KOPT-K1 (cell line): ENCODE data around the gene INPP5A.

ENCODE experiments used
- H3K27ac ChIP-seq: fragments of 200-600 bp; sonication (generic); 2 replicates; pipeline ENCODE4 v1.5.1; 2016; ENCODE audit warnings: antibody characterized with exemption, mild to moderate bottlenecking, low read depth, low read length; ENCODE audit not compliant: poor library complexity, severe bottlenecking
- H3K36me3 ChIP-seq: fragments of 200-600 bp; sonication (generic); 2 replicates; pipeline ENCODE4 v1.5.1; 2017; ENCODE audit warnings: antibody characterized with exemption, mild to moderate bottlenecking, low read length, moderate library complexity; ENCODE audit not compliant: insufficient read depth
- H3K9me3 ChIP-seq: fragments of 200-600 bp; sonication (generic); 2 replicates; pipeline ENCODE4 v1.5.1; 2017; ENCODE audit warnings: antibody characterized with exemption, low read length, mild to moderate bottlenecking; ENCODE audit not compliant: insufficient read depth, poor library complexity, severe bottlenecking

INPP5A gene

DNA sequence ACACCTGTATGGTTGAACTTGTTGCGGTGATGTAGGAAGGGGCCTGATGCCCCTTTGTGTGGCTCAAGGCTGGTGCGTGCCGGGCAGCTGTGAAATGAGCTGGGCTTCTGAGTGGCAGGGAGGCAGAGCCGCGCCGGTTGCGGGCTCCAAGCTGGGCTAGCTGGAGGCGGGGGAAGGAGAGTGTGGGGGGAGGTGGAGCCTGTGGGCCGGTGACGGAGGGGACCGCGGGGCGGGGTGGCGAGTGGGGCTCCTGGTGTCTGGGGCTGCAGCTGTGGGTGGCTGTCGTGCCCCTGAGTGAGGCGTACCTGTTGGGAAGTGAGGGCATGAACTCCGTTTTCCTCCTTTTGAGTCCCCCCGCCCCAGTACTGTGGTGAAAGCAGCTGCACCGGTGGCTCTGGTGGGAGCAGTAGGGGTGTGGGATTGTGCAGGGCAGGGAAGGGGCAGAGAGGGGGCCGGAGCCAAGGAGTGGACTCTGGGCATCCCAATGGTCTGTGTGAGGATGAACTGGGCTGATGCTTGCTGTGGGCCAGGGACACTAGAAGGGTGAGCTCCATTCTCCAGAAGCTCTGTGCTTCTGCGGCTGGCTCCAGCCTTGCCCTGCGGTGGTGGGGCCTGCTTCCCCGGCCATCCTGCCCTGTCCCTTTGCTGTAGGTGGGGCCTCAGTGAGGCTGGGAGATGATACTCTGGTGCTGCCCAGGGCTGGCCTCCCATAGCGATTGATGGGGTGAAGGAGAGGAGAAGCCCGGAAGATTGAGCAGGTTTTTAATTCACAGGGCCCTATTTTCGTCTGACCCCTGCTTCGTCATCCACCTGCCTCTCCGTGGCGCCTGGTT lies 41.7 kb downstream of the INPP5A start:
- H3K9me3 ChIP-seq: no peaks in the 10 kb centered on the region
- H3K27ac ChIP-seq: no peak overlapping the region
- H3K36me3 ChIP-seq: no peaks in the 10 kb centered on the region

DNA sequence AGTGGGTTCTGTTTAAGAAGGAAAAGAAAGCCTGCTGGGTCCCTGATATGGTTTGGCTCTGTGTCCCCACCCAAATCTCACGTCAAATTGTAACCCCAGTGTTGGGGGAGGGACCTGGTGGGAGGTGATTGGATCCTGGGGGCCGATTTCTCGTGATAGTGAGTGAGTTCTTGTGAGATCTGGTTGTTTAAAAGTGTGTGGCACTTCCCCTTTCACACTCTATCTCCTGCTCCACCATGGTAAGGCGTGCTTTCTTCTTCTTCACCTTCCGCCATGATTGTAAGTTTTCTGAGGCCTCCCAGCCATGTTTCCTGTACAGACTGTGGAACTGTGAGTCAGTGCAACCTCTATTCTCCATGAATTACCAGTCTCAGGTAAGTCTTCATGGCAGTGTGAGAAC lies 42.6 kb downstream of the INPP5A start:
- H3K27ac ChIP-seq: no peak overlapping the region
- H3K9me3 ChIP-seq: no peaks in the 10 kb centered on the region
- no peaks in the 10 kb centered on the region for H3K36me3 ChIP-seq

DNA sequence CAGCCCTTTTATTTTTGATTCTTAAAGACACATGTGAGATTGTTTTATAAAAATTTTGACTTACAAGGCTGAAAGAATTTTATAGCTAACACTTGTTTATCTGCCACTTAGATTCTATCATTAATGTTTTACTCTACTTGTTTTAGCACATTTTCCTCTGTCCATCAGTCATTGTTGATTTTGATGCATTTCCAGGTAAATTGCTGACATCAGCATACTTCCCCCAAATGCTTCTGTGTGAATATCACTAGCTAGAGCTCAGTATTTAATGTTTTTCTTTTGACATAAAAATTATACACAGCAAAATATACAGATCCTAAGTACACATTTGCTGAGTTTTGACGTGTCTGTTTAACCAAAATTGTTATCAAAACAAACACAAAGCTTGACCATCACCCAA lies 43.0 kb downstream of the INPP5A start:
- H3K9me3 ChIP-seq: no peaks in the 10 kb centered on the region
- no peak overlapping the region for H3K27ac ChIP-seq

DNA sequence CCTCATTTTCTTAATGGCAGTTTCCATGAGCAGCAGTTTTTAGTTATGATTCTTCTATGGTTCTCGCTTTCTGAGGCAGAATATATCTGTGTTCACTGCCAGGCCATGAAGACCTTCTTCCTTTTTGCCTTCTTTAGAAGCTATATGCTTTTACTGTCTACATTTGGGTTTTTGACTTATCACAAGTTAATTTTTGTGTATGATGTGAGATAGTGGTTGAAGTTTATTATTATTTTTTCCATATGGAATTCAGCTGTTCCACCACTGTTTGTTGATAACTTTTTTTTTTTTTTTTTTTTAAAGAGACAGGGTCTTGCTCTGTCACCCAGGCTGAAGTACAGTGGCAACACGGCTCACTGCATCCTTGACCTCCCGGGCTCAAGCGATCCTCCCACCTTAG lies 44.5 kb downstream of the INPP5A start:
- Histone ChIP-seq H3K27ac (no peak overlapping the region), H3K36me3 (no peaks in the 10 kb centered on the region), H3K9me3 (no peaks in the 10 kb centered on the region)

More for the DNA sequence above, 43.0 kb downstream of the INPP5A start:
- H3K36me3 ChIP-seq: no peaks in the 10 kb centered on the region

DNA sequence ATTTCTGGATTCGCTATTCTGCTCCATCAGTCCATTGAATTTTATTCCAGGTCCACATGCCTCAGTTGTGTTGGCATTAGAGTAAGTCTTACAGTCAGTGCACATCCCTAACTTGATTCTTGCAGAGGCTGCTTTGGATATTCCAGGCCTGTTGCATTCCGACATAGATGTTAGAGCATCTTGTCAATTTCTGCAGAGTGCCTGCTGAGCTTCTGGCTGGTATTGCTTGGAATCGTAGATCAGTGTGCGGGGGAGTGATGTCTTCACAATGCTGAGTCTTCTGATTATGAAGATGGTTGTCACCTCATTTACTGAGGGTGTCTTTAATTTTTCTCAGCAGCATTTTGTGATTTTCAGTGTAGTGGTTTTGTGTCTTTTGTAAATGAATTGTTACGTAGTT lies 45.2 kb downstream of the INPP5A start:
- Histone ChIP-seq H3K36me3 (no peaks in the 10 kb centered on the region), H3K9me3 (no peaks in the 10 kb centered on the region), H3K27ac (no peak overlapping the region)

DNA sequence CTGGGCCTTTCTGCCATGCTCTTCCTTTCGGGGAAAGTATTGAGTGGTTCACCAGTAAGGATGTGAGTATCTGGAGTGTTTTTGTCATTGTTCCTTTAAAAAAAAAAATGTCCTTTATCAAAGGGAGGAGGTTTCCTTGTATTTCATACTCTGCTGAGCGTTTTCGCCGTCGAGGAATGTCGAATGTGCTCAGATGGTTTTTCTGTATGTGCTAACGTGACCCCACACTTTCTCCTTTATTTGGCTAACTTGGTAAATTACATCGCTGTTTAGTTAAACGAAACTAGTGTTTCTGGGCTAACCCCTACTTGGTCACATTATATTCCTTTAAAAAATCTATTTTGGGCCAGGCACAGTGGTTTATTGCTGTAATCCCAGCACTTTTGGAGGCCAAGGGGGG lies 45.9 kb downstream of the INPP5A start:
- Histone ChIP-seq H3K36me3 (no peaks in the 10 kb centered on the region), H3K27ac (no peak overlapping the region), H3K9me3 (no peaks in the 10 kb centered on the region)

DNA sequence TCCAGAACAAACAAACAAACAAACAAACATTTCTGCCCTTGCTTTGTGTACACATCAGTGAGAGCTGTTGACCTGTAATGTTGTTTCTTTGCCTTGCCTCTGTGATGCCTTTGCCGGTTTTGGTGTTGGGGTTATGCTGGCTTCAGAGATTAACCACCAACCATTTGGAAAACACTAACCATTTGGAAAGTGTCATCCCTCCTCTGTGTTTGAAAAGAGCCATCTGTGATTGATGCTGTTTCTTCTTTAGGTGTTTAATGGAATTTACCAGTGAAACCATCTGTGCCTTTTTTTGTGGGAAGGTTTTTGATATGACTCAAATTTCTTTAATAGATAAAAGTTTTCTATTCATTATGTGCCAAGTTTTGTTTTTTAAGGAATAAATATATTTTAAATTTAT lies 46.5 kb downstream of the INPP5A start:
- Histone ChIP-seq H3K36me3 (no peaks in the 10 kb centered on the region), H3K27ac (no peak overlapping the region), H3K9me3 (no peaks in the 10 kb centered on the region)

DNA sequence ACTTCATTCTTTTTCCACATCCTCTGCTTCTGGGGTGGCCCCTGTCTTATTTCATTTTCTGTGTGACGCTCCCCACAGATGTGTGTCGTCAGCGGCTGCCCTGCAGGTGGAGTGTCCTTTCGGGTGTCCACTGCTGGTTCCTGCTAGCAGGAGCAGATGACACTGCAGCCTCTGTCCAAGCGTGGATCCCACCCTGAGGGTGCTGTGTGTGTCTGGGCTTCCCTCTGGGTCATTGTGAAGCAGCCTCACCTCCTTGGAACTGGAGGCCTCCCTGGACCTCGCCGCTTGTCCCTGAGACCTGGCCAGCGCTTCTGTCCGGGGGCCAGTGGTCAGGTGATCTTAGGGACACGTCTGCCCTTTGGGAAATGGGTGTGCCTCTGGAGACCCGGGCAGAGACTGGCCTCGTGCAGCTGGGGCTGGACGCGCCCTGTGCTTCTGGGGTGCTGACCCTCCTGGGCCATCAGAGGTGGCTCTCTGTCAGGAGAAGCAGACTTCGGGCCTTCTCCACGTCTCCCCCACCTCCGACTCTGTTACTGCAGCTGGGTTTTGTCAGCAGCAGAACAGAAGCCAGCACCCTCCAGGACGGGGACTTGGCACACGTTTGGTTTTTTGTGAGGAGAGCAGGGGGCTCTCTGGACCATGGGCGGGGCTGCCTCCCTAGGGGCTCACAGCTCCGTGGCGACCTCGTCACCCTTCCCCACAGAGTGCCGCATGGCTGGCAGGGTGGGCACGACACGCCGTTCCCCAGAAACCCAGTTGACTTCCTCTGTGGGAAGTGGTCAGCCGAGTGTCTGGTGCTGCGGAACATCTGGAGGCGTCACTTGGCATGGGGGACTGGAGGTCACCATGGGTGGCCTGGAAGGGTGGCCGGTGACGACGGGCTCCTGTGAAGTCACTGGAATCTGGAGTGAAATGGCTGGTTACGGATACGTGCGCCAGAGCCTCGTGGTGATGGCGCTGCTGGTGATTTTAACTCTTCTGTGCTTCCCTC lies 48.4 kb downstream of the INPP5A start:
- Histone ChIP-seq H3K27ac (no peak overlapping the region), H3K36me3 (no peaks in the 10 kb centered on the region), H3K9me3 (no peaks in the 10 kb centered on the region)

DNA sequence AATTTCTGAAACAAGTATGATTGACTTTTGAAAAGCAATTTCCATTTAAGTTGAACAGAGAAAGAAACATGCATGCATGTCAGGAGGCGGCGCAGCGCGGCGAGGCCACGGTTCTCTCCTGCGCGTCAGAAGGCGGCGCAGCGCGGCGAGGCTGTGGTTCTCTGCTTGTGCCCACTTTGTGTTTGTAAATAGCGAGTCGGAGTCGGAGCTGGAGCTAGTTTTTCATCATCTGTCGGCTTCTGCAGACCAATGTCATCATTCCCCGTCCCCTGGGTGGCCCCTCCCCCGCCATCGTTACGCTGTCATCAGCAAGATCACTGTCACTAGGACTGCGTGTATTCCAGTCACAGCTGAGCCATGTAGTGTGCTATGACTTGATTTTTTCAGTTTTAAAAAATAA lies 49.2 kb downstream of the INPP5A start:
- no peak overlapping the region for H3K27ac ChIP-seq
- no peaks in the 10 kb centered on the region for H3K9me3 ChIP-seq
- H3K36me3 ChIP-seq: no peaks in the 10 kb centered on the region

DNA sequence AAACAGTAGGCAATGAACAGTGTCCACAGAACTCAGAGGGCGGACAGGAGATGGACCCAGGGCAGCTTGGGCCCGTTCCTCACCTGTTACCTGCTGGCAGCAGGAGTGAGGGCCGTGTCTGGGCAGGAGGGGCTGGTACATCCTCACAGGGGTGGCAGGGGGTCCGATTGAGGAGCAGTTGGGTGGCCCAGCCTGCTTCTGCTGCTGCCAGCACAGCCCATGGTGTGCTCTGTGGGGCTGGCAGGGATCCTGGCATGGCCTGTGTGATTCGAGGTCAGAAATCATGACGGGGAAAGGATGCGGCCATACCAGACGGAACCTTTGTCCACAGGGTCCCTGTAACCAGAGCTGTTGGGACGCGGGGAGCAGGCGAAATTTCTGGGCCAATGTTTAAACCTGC lies 49.6 kb downstream of the INPP5A start:
- H3K9me3 ChIP-seq: no peaks in the 10 kb centered on the region
- no peak overlapping the region for H3K27ac ChIP-seq

DNA sequence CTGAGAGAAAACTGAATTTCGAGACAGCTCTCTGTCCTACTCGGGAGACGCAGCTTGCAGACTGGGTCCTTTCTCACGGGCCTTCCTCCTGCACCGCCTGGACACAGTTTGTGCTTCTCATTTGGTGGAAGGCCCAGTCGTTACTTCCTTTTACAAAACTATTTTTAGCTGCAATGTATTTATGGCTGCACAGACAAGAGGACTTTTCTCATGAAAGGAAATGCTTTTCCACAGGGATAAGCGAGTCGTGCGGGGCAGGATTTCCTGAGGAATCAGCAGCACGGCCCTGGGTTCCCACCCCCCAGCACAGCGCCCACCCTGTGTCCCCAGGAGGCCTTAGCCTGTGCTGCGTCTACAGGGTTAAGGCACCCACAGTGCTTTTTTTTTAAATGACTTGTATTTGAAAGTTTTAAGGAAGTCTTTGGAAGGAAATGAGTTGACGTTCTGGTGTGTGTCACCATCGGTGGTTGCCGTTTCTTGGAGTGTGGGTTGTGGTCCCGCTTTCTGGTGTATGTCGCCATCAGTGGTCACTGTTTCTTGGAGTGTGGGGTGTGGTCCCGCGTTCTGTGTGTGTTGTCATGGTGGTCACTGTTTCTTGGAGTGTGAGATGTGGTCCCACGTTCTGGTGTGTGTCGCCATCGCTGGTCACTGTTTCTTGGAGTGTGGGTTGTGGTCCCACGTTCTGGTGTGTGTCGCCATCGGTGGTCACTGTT lies 50.9 kb downstream of the INPP5A start:
- Histone ChIP-seq H3K27ac (no peak overlapping the region), H3K9me3 (no peaks in the 10 kb centered on the region), H3K36me3 (no peaks in the 10 kb centered on the region)

More for the DNA sequence above, 49.6 kb downstream of the INPP5A start:
- no peaks in the 10 kb centered on the region for H3K36me3 ChIP-seq

DNA sequence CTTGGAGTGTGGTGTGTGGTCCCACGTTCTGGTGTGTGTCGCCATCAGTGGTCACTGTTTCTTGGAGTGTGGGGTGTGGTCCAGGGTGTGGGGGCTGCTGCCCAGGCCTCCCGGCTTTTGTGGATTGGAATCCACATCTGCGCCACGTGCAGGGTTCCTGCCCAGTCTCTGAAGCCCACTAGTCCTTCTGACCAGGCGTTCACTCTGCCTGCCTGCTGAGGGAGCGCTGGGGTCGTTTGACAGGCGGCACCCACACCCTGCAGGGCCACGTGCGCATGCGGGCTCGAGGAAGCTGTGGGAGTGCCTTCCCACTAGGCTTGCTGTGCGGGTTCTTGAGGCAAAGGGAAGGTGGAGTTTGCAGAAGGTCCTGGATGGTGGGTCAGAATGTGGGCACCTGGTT lies 51.4 kb downstream of the INPP5A start:
- H3K27ac ChIP-seq: no peak overlapping the region
- H3K9me3 ChIP-seq: no peaks in the 10 kb centered on the region
- no peaks in the 10 kb centered on the region for H3K36me3 ChIP-seq

DNA sequence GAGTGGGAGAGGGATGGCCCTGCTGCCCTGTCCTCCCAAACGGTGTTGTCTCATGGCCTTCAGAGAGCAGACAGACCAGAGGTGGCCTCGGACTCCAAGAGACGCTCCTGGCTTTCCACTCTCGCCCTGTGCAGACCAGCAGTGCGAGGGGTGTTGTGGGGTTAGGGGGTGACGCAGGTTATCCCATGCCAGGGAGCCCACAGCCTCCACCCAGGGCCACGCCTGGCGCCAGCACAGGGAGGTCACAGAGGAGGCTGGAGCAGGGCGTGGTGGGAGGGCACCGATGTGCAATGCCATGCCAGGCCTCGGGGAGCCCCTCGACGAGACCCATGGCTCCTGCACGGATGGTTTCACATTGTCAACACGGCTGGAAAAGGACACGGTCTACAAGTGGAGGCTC lies 52.1 kb downstream of the INPP5A start:
- Histone ChIP-seq H3K27ac (no peak overlapping the region), H3K36me3 (no peaks in the 10 kb centered on the region), H3K9me3 (no peaks in the 10 kb centered on the region)

DNA sequence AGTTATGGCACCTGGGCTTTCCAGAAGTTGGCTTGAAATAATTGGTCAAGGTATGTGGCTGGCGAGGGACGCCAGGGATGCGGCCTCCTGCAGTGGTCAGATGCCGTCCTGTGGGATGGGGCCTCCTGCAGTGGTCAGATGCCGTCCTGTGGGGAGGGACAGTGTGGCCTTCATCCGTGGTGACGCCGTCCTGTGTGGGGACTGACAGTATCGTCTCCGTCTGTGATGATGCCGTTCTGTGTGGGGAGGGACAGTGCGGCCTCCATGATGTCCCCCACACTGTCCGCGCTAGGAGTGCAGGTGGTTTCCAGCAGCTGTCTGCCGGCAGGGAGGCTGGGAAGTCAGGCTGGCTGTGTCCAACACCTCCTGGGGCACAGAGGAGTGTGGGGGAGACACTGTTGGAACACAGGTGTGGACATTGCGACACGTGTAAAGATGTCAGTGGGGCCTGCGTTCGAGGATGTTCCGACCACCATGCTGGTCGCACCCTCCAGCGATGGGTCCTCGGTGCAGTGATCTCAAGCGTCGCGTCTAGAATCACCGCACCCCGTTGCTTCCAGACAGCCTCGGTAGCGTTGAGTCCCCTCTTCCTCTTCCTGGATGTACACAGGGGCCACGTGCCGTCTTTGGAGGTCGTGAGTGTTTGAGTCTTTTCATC lies 52.6 kb downstream of the INPP5A start:
- H3K9me3 ChIP-seq: no peaks in the 10 kb centered on the region
- no peak overlapping the region for H3K27ac ChIP-seq
- H3K36me3 ChIP-seq: no peaks in the 10 kb centered on the region
